Loucy (cell line): ENCODE results near the gene ZER1.
A peak's percentile ranks its signal among the peaks of the same experiment; 100 is the strongest.

Experiments
- H2AFZ ChIP-seq: fragments of 200-600 bp; sonication (generic); 2 replicates; pipeline ENCODE4 v1.6.0; 2016; ENCODE audit warnings: antibody characterized with exemption, mild to moderate bottlenecking, low read length, moderate library complexity
- H3F3A ChIP-seq: fragments of 200-600 bp; 2 replicates; pipeline ENCODE4 v1.6.0; 2016; ENCODE audit warnings: antibody characterized with exemption, low read depth, mild to moderate bottlenecking
- H3K27me3 ChIP-seq: fragments of 200-600 bp; sonication (generic); 2 replicates; pipeline ENCODE4 v1.6.1; 2014; ENCODE audit warnings: low read length, mild to moderate bottlenecking; ENCODE audit not compliant: insufficient read depth, poor library complexity, severe bottlenecking
- H3K36me3 ChIP-seq: fragments of 200-600 bp; sonication (generic); 2 replicates; pipeline ENCODE4 v1.6.1; 2016; ENCODE audit warnings: low read length; ENCODE audit not compliant: insufficient read depth
- H3K4me1 ChIP-seq: fragments of 200-600 bp; sonication (generic); 2 replicates; pipeline ENCODE4 v1.5.1; 2014; ENCODE audit warnings: low read length, mild to moderate bottlenecking; ENCODE audit not compliant: insufficient read depth, poor library complexity, severe bottlenecking
- H3K4me2 ChIP-seq: fragments of 200-600 bp; sonication (generic); 2 replicates; pipeline ENCODE4 v1.6.0; 2014; ENCODE audit warnings: antibody characterized with exemption, low read length, low read depth, mild to moderate bottlenecking; ENCODE audit not compliant: poor library complexity, severe bottlenecking
- H3K4me3 ChIP-seq: fragments of 200-600 bp; sonication (generic); 2 replicates; pipeline ENCODE4 v1.5.1; 2014; ENCODE audit warnings: low read length, mild to moderate bottlenecking, mixed read lengths; ENCODE audit not compliant: poor library complexity, severe bottlenecking
- H3K79me2 ChIP-seq: fragments of 200-600 bp; sonication (generic); 2 replicates; pipeline ENCODE4 v1.6.1; 2014; ENCODE audit warnings: low read length; ENCODE audit not compliant: insufficient read depth
- H3K9ac ChIP-seq: fragments of 200-600 bp; sonication (generic); 2 replicates; pipeline ENCODE4 v1.6.0; 2014; ENCODE audit warnings: mild to moderate bottlenecking, low read depth, low read length, moderate library complexity; ENCODE audit not compliant: poor library complexity, severe bottlenecking
- H3K9me2 ChIP-seq: fragments of 200-600 bp; sonication (generic); replicated peaks from 2 replicates; pipeline ENCODE4 v1.6.1; 2016; ENCODE audit warnings: low read depth, low read length, mixed read lengths
- H3K9me3 ChIP-seq: fragments of 200-600 bp; sonication (generic); 2 replicates; pipeline ENCODE4 v1.6.1; 2014; ENCODE audit warnings: mild to moderate bottlenecking, antibody characterized with exemption, low read length, low read depth; ENCODE audit not compliant: insufficient read depth
- H4K20me1 ChIP-seq: fragments of 200-600 bp; sonication (generic); 2 replicates; pipeline ENCODE4 v1.6.0; 2014; ENCODE audit warnings: antibody characterized with exemption, low read length, mild to moderate bottlenecking; ENCODE audit not compliant: insufficient read depth, poor library complexity, severe bottlenecking
- EZH2phosphoT487 ChIP-seq: fragments of 200-600 bp; IDR thresholded peaks from 2 replicates; pipeline ENCODE4 v1.6.1; 2018; ENCODE audit warnings: antibody characterized with exemption, mild to moderate bottlenecking, moderate library complexity, borderline replicate concordance
- TF ChIP-seq, protein P1 (sequence below): fragments of 200-600 bp; sonication (generic); conservative IDR thresholded peaks from 2 replicates; pipeline ENCODE4 v1.5.1; 2014; ENCODE audit warnings: mild to moderate bottlenecking, antibody characterized with exemption, low read length

ZER1 gene

GRCh38 chr9:128684065-128684324 is 87.7 kb downstream of the ZER1 start:
- Histone ChIP-seq H4K20me1 (no peaks in the 10 kb centered on the region), H3K9ac (peak overlapping the region; percentile 93), H3K79me2 (peaks cover 38% of the 10 kb centered on the region), H3K9me3 (no peaks in the 10 kb centered on the region), H3K9me2 (no peaks in the 10 kb centered on the region), H2AFZ (peak overlapping the region; percentile 73), H3K4me1 (peaks cover 35% of the 10 kb centered on the region), H3K27me3 (no peaks in the 10 kb centered on the region), H3F3A (no peaks in the 10 kb centered on the region), H3K4me2 (peak overlapping the region; percentile 81), H3K4me3 (peak overlapping the region; percentile 90), H3K36me3 (no peaks in the 10 kb centered on the region)
- TF ChIP-seq EZH2phosphoT487 = no peak
- TF ChIP-seq, protein P1, sequence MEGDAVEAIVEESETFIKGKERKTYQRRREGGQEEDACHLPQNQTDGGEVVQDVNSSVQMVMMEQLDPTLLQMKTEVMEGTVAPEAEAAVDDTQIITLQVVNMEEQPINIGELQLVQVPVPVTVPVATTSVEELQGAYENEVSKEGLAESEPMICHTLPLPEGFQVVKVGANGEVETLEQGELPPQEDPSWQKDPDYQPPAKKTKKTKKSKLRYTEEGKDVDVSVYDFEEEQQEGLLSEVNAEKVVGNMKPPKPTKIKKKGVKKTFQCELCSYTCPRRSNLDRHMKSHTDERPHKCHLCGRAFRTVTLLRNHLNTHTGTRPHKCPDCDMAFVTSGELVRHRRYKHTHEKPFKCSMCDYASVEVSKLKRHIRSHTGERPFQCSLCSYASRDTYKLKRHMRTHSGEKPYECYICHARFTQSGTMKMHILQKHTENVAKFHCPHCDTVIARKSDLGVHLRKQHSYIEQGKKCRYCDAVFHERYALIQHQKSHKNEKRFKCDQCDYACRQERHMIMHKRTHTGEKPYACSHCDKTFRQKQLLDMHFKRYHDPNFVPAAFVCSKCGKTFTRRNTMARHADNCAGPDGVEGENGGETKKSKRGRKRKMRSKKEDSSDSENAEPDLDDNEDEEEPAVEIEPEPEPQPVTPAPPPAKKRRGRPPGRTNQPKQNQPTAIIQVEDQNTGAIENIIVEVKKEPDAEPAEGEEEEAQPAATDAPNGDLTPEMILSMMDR = no peak

DNA sequence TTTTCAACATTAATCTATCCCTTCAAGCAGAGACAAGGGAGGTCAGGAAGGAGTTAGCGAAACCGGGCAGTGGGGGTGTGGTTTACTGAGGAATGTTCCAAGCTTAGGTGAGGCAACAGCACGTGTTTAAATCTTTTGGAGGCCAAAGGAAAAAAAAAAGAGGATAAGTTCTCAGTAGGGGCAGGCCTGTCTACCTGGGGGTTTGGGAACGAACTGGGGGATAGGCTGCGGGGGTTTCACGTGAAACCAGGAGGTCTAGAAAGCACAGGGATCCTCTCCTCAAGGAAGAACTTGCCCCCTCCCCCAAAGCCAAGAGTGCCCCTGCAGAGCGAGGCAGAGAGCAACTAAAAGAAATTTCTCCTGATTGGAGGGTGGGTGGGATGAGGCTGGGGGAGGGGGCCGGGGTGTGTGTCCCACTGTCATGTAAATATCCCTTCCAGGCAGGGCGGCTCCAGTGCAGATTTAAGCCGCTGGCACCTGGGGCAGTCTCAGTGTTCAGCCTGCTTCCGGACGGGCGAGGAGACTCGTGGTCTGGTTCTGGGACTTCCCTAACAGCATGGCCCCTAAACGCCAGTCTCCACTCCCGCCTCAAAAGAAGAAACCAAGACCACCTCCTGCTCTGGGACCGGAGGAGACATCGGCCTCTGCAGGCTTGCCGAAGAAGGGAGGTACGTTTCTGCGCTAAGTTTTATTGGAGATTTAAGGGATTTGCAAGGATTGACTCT is 88.2 kb downstream of the ZER1 start:
- H3K4me2 ChIP-seq = peak overlapping the region; percentile 81
- H3K4me3 ChIP-seq = peak overlapping the region; percentile 90
- peaks cover 34% of the 10 kb centered on the region for H3K4me1 ChIP-seq
- no peaks in the 10 kb centered on the region for H3F3A ChIP-seq
- H3K27me3 ChIP-seq = no peaks in the 10 kb centered on the region
- H3K79me2 ChIP-seq = peaks cover 38% of the 10 kb centered on the region
- no peaks in the 10 kb centered on the region for H3K36me3 ChIP-seq
- peak overlapping the region; percentile 93 for H3K9ac ChIP-seq
- no peaks in the 10 kb centered on the region for H3K9me3 ChIP-seq
- H2AFZ ChIP-seq = peak overlapping the region; percentile 73
- no peak for TF ChIP-seq EZH2phosphoT487
- TF ChIP-seq, protein P1 = no peak
- no peaks in the 10 kb centered on the region for H4K20me1 ChIP-seq
- no peaks in the 10 kb centered on the region for H3K9me2 ChIP-seq
